Measurements from ENCODE around the gene KCNAB3.

GRCh38 chr17:7916385-7916682 is 13.3 kb downstream of the KCNAB3 start:
- TF ChIP-seq, protein P1, sequence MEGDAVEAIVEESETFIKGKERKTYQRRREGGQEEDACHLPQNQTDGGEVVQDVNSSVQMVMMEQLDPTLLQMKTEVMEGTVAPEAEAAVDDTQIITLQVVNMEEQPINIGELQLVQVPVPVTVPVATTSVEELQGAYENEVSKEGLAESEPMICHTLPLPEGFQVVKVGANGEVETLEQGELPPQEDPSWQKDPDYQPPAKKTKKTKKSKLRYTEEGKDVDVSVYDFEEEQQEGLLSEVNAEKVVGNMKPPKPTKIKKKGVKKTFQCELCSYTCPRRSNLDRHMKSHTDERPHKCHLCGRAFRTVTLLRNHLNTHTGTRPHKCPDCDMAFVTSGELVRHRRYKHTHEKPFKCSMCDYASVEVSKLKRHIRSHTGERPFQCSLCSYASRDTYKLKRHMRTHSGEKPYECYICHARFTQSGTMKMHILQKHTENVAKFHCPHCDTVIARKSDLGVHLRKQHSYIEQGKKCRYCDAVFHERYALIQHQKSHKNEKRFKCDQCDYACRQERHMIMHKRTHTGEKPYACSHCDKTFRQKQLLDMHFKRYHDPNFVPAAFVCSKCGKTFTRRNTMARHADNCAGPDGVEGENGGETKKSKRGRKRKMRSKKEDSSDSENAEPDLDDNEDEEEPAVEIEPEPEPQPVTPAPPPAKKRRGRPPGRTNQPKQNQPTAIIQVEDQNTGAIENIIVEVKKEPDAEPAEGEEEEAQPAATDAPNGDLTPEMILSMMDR (IDR thresholded peaks at IDR 0.05) = no peak
- no peak for TF ChIP-seq POLR2A (IDR thresholded peaks at IDR 0.05)
